NCI-H1436 (cell line): ENCODE measurements around the gene LOC101059915.
"Not testable (repeated sequence)": the region's sequence is repeated elsewhere in the genome, so short reads cannot be mapped to it uniquely, and the experiment has no call there.

Experiments
- DNase-seq: peaks from one replicate; lab custom pipeline; 2025; lab: John Stamatoyannopoulos, UW

The LOC101059915 gene

DNA sequence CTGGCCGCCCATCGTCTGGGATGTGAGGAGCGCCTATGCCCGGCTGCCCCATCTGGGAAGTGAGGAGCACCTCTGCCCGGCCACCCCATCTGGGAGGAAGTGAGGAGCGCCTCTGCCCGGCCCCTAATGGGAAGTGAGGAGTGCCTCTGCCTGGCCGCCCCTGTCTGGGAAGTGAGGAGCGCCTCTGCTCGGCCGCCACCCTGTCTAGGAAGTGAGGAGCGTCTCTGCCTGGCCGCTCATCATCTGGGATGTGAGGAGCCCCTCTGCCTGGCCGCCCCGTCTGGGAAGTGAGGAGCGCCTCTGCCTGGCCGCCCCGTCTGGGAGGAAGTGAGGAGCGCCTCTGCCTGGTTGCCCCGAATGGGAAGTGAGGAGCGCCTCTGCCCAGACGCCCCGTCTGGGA is 8.3 kb downstream of the LOC101059915 start:
- not testable (repeated sequence) for DNase-seq

DNA sequence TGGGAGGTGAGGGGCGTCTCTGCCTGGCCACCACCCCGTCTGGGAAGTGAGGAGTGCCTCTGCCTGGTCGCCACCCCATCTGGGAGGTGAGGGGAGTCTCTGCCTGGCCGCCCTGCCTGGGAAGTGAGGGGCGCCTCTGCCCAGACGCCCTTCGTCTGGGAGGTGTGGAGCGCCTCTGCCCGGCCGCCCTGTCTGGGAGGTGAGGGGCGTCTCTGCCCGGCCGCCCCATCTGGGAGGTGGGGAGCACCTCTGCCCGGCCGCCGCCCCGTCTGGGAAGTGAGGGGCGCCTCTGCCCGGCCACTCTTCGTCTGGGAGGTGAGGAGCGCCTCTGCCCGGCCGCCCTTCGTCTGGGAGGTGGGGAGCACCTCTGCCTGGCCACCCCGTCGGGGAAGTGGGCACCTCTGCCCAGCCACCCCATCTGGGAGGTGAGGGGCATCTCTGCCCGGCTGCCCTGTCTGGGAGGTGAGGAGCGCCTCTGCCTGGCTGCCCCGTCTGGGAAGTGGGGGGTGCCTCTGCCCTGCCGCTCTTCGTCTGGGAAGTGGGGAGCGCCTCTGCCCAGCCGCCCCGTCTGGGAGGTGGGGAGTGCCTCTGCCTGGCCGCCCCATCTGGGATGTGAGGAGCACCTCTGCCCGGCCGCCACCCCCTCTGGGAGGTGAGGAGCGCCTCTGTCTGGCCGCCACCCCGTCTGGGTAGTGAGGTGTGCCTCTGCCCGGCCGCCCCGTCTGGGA is 8.9 kb downstream of the LOC101059915 start:
- DNase-seq: not testable (repeated sequence)

DNA sequence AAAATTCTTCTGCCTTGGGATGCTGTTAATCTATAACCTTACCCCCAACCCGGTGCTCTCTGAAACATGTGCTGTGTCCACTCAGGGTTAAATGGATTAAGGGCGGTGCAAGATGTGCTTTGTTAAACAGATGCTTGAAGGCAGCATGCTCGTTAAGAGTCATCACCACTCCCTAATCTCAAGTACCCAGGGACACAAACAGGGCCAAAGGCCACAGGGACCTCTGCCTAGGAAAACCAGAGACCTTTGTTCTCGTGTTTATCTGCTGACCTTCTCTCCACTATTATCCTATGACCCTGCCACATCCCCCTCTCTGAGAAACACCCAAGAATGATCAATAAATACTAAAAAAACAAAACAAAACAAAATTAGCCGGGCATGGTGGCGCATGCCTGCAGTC is 9.8 kb downstream of the LOC101059915 start:
- DNase-seq: not testable (repeated sequence)

DNA sequence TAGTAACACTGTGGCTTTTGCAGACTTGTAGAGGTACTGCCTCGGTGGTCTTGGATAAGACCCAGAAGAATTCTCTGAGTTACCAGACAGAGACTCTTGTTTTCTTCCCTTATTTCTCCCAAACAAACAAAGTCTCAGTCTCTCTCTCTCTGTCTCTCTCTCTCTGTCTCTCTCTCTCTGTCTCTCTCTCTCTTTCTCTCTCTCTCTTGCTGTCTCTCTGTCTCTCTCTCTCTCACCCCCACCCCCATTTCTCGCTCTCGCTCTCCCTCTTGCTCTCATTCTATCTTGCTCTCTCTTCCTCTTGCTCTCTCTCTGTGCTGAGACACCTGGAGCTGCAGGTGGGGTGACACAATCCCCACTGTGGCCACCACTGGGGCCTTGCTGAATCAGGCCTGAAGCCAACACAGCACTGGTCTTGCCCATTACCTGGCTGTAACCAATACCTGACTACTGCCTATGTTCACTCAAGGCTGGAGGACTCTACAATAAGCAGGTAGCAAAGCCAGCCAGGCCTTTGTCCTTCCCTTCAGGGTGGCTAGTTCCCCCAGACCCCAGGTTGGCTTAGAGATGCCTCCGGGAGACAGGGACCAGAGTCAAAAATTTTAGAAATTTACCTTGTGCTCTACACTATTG is 12.3 kb downstream of the LOC101059915 start:
- DNase-seq: no peak

DNA sequence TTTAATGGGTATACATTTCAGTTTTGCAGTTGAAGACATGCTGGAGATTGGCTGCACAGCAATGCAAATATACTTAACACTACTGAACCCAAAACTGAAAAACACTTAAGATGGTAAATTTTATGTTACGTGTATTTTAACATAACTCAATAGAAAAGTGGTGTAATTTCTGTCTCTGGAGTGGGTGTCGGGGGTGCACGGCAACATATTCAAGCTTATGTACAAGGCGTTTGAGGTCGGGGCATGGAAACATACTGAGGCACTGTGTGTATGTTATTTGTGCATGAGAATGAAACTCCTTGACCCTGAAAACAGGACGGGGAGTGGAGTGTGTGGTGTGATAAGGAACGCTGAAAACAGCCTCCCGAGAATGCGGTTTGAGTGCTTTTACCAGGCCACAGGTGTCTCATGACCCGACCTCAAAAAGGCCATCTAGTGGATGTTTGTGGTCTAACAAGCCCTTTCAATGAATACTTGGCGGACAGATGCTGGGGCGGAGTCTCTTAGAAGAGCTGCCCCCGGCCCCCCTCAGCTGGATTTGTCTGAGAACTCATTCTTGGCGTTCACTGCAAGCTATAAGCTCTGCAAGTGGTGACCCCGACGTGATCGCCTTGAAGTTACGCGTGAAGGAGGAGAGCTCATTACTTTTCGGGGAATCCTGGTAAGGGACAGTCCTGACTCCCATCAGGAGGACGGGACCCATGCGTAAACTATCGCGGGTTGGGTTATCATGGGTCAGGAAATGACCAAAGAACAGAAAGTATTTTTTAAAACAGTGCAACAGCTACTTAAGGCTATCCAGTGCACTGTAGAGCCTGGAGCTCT is 29.5 kb downstream of the LOC101059915 start:
- not testable (repeated sequence) for DNase-seq

DNA sequence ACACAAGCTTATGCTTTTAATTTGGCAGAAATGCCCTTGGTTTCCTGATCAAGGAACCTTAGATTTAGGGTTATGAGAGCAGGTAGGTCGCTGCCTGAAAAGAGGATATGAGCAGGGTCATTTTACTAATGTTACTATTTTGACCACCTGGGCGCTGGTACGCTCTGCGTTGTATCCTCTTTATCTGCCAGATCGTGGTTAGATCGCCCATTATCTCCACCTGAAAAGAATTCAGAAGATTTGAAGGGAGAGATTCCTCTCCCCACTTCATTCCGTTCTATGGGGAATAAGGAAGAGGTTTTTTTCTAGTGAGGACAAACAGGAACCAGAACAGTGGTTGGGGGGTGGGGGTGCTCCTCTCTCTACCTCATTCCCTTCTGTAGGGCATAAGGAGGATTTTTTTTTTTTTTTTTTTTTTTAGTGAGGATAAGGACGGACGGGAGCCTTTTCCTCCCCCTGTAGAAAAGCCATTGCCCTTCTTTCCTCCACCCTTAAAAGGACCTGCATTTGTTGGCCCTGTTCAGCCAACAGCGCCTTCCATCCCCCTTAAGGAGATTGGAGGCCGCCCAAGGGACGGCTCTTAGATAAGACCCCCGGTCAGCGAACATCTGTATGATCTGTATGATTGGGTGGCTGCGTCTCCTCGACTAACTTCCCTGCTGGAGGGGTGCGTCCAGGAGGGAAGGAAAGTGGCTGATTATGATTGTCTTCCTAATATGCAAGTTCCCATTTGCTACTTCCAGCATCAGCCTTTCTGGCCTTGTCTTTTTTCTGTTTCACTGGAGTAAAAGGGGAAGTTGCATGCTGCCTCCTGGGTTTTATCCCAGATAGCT is 30.3 kb downstream of the LOC101059915 start:
- DNase-seq: not testable (repeated sequence)

DNA sequence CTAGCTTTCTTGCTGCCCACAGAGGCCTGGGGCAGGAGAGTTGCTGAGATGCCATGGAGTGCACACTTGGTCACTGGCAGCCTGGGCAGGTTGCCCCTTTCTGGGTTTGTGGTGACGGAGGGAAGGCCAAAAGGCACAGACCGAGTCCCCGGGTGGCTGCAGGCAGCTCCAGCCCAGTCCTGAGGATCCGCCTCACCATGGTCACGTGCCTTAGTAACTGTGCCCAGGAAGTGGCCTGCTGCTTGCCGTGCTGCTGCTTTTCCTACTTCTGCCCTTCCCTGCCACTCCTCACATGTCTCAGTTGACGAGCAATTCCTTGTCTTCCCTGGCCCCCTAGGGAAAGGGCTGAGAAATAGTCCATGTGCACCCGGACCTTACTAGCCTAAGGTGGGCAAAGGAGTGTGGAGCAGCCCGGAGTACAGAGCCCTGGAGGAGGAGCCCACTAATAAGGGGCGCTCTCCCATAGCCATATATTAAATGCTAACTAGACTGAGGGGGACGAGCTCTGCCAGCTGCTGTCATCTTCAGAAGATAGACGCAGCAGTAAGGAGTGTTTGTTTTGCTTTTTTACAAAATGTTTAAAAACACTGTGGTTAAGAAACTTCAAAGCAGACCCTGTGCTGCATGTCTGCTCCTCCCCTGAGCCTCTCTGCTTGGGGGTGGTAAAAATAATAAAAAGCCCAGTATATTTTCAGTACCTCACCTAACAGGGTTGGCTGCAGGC is 31.1 kb downstream of the LOC101059915 start:
- DNase-seq: not testable (repeated sequence)

DNA sequence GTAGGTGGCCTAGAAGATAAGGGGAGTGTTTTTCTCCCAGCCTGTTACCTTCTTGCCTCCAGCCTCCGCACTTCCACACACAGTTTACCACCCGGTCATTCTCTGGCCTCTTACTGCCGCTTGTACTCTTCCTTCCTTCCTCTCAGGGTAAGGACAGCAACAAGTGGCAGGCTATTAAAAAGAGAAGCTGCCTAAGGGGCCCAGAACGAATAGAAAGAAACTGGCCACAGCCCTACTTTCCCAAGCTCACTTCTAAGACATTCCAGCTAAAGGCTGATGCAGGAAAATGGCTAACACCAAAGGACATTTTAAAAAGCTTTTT is 31.6 kb downstream of the LOC101059915 start:
- not testable (repeated sequence) for DNase-seq

DNA sequence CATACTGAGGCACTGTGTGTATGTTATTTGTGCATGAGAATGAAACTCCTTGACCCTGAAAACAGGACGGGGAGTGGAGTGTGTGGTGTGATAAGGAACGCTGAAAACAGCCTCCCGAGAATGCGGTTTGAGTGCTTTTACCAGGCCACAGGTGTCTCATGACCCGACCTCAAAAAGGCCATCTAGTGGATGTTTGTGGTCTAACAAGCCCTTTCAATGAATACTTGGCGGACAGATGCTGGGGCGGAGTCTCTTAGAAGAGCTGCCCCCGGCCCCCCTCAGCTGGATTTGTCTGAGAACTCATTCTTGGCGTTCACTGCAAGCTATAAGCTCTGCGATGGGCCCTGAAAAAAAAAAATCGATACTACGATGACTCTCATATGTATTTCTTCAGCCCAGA is 35.5 kb downstream of the LOC101059915 start:
- DNase-seq: not testable (repeated sequence)

DNA sequence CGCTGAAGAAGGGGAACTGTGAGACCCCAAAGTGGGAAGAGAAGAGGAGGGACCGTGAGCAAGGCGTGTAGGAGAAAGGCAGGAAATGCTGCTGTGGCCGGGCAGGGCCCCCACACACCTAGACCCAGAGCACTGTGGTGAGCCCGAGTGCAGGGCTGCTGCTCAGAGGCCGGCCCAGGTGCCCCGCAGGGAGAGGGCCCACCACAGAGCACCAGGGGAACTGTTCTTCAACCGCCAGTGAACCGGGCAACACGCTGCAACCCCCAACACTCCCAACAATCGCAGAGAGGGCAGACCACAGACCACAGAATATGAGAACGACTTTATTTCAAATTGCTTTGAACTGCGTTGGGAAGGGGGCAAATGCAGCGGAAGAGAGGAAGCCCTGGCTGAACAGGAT is 46.7 kb downstream of the LOC101059915 start:
- DNase-seq: not testable (repeated sequence)

DNA sequence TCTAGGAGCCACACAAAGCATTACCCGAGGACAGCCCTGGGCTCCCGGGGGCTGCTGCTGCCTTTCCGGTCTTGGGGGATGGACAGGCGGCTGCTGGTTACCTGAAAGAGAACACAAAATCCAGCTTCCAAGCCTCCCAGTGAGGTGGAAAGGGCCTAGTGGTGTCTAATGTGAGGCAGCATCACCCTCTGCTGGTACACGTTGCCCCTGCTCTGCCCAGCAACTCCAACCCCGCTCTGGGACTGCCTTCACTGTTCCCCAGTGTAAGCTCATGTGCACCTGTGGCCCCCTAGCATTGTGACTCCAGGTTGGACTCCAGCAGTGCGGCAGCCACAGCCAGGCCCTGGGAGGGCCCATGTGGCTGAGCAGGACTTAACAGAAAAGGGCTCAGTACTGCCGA is 48.2 kb downstream of the LOC101059915 start:
- not testable (repeated sequence) for DNase-seq

DNA sequence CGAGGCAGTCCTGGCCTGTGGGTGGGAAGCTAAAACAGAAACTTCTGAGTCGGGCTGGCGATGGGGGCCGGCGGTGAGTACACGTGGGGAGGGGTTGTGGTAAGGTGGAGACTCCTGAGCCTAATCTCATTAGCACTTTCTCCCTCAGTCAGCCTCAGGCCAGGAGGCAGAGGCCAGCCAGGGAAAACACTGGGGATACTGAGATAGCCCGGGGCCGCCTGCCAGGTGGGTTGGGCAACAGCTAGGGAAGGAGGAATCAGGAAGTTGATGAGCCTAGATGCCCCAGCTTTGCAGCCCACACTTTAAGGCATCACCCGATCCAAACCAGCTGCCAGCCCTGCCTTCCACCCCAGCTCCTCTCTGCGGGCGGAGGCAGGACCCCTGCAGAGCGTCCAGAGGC is 49.0 kb downstream of the LOC101059915 start:
- not testable (repeated sequence) for DNase-seq

DNA sequence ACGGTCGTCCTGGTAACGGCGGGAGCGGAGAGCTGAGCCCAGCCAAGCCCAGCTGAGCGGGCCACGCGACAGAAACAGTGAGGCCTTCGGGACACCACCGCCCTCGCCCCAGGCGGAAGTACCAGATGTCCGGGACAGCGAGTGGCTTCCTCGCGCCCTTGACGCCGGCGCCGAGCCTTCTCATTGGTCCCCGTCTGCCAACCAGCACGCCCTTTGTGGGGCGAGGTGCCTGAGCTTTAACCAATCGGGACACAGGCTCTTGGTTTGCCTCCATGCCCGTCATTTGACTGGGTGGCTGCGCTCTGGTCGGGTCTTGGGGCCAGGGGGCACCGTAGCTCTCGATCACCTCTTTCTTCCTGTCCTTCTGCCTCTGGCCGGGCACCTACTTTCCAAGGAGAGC is 50.8 kb downstream of the LOC101059915 start, which contains the start of gene CXorf49:
TSS of gene CXorf49 (minus strand) at position 101 of the 400 bp plus-strand sequence. CDS start 134 bp downstream, outside the sequence.
- not testable (repeated sequence) for DNase-seq

DNA sequence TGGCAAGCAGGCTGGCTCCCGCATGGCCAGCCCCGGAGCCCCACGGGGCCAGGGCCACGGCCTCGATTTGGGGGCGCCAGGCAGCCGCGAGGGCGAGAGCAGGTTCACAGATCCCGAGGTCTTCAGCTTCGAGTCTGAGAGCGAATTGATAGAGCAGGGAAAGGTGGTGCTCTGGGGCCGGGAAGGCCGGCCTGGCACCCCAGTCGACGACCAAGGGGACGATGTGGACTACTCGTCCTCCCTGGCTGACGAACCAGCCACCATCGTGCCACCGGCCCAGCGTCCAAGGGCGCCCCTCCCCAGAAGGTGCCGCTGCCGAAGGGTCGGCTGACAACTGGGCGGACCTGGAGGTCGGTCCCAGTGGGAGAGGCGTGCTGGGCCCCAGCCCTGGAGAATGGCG is 51.8 kb downstream of the LOC101059915 start:
- not testable (repeated sequence) for DNase-seq

DNA sequence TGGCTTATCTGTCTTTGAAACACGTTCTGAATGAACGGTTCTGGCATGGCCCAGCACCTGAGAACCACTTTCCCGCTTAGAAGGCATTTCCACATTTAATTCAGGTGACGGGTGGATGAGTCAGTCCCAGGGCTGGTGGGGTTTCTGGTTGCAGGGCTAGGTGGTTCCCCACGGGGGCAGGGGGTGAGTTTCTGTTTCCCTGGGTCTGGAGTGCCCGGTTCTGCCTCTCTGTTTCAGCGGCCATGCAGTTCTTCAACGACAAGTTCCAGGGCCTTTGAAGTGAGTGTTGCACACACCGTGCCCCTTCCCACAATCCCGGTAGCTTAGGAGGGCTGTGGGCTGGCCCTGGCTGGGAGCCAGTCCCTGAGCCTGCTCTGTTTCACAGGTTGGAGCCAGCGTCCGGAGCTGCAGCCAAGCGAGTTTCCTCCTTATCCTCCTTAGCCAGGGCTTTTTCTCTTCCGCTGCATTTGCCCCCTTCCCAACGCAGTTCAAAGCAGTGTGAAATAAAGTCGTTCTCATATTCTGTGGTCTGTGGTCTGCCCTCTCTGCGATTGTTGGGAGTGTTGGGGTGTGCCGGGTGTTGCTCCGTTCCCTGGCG is 53.0 kb downstream of the LOC101059915 start:
- not testable (repeated sequence) for DNase-seq
